DMS114 treated with DMSO at 0.1 percent for 48 hours (cell line): ENCODE results near the gene CPEB3.
"Not testable (repeated sequence)": the region's sequence is repeated elsewhere in the genome, so short reads cannot be mapped to it uniquely, and the experiment has no call there.

Experiments
- DNase-seq: peaks from one replicate; lab custom pipeline; 2025; ENCODE audit not compliant: unreplicated experiment; lab: John Stamatoyannopoulos, UW

CPEB3 gene

GRCh38 chr10:92216608-92217007, 74.3 kb downstream of the CPEB3 start:
- DNase-seq = not testable (repeated sequence)

- not testable (repeated sequence) for DNase-seq
These were observed 75.7 kb downstream of the CPEB3 start for GRCh38 chr10:92215222-92215621.

GRCh38 chr10:92213049-92213448, 77.8 kb downstream of the CPEB3 start:
- no peak for DNase-seq

- DNase-seq = no peak
These were observed 82.1 kb downstream of the CPEB3 start for GRCh38 chr10:92208736-92209135.

- no peak for DNase-seq
These were observed 82.6 kb downstream of the CPEB3 start for GRCh38 chr10:92208157-92208720.

- no peak for DNase-seq
These were observed 83.8 kb downstream of the CPEB3 start for GRCh38 chr10:92207061-92207460.

GRCh38 chr10:92203919-92204623, 86.8 kb downstream of the CPEB3 start:
- no peak for DNase-seq

GRCh38 chr10:92202536-92202935, 88.3 kb downstream of the CPEB3 start:
- DNase-seq = no peak

- DNase-seq = no peak
These were observed 90.3 kb downstream of the CPEB3 start for GRCh38 chr10:92200564-92200963.

- DNase-seq = no peak
These were observed 103.8 kb downstream of the CPEB3 start for GRCh38 chr10:92187101-92187500.

- DNase-seq = no peak
These were observed 105.9 kb downstream of the CPEB3 start for GRCh38 chr10:92184977-92185376.

- DNase-seq = no peak
These were observed 107.7 kb downstream of the CPEB3 start for GRCh38 chr10:92183199-92183598.

- DNase-seq = no peak
These were observed 109.3 kb downstream of the CPEB3 start for GRCh38 chr10:92181575-92181974.

- DNase-seq = no peak
These were observed 110.5 kb downstream of the CPEB3 start for GRCh38 chr10:92180399-92180798.

- no peak for DNase-seq
These were observed 113.3 kb downstream of the CPEB3 start for GRCh38 chr10:92177546-92177945.

GRCh38 chr10:92175164-92175563, 115.7 kb downstream of the CPEB3 start:
- DNase-seq = no peak

GRCh38 chr10:92173996-92174395, 116.9 kb downstream of the CPEB3 start:
- DNase-seq = no peak

GRCh38 chr10:92164036-92164696, 126.7 kb downstream of the CPEB3 start:
- DNase-seq = no peak

- no peak for DNase-seq
These were observed 128.3 kb downstream of the CPEB3 start for GRCh38 chr10:92162541-92162940.

- no peak for DNase-seq
These were observed 133.8 kb downstream of the CPEB3 start for GRCh38 chr10:92156874-92157773.

- DNase-seq = no peak
These were observed 140.1 kb downstream of the CPEB3 start for GRCh38 chr10:92150823-92151222.
